Vagina (tissue), 2 donors: ENCODE measurements around the gene CPA4. TPM values are rescaled to one million over a fixed set of nuclear protein-coding genes. Genes with fewer than 3 reads are reported as not detected.

Source experiments
- DNase-seq, 2 donors: peaks; one replicate each; pipeline ENCODE4 v3.0.0-alpha.2; 2017; ENCODE audit errors: extremely low spot score in 2 of 2
- H3K27ac ChIP-seq: fragments of 200-600 bp; sonication (generic); one replicate; pipeline ENCODE4 v1.5.1; 2019
- H3K27me3 ChIP-seq: fragments of 200-600 bp; sonication (generic); one replicate; pipeline ENCODE4 v1.5.1; 2019
- H3K36me3 ChIP-seq, 2 donors: fragments of 200-600 bp; sonication (generic); one replicate each; pipeline ENCODE4 v1.5.1; 2017 to 2019
- H3K4me1 ChIP-seq: fragments of 200-600 bp; sonication (generic); one replicate; pipeline ENCODE4 v1.5.1; 2019
- H3K4me3 ChIP-seq, 2 donors: fragments of 200-600 bp; sonication (generic); 1 replicate in 1 of 2; 2 replicates in 1 of 2; pipeline ENCODE4 v1.5.1; 2016 to 2019
- H3K9me3 ChIP-seq: fragments of 200-600 bp; sonication (generic); one replicate; pipeline ENCODE4 v1.5.1; 2019
- CTCF ChIP-seq, 3 experiments: fragments of 450-650 bp in 2 of 3; fragments of 200-600 bp in 1 of 3; sonication (generic) in 1 of 3; IDR thresholded peaks; one replicate each; pipeline ENCODE4 v1.5.1; 2017 to 2019; ENCODE audit warnings: antibody characterized with exemption in 3 of 3, mild to moderate bottlenecking in 2 of 3, moderate library complexity in 2 of 3
- POLR2A ChIP-seq, 2 donors: fragments of 450-650 bp; IDR thresholded peaks; one replicate each; pipeline ENCODE4 v1.6.1; 2017; ENCODE audit warnings: antibody characterized with exemption in 2 of 2, mild to moderate bottlenecking in 2 of 2, moderate library complexity in 2 of 2
- POLR2AphosphoS5 ChIP-seq, 2 donors: sonication (generic); formaldehyde crosslinking; IDR thresholded peaks; one replicate each; pipeline ENCODE4 v1.9.0; 2017; ENCODE audit warnings: antibody characterized with exemption in 2 of 2, mild to moderate bottlenecking in 2 of 2, low read depth in 1 of 2; ENCODE audit not compliant: insufficient read depth in 1 of 2
- intact Hi-C: fragments of 100-400 bp; cut with DNase I; formaldehyde crosslinking; loops from one replicate; pipeline ENCODE4 v1.15.1; 2023
- total RNA-seq: library from RNA; depleted of rRNA; stranded (reverse); fragments of >200 nt; gene quantifications from one replicate; pipeline ENCODE4 v1.2.3, GENCODE V29; 2016

Gene CPA4
- total RNA-seq, 1 donor from 2014 or later, result 8.8 TPM

DNA sequence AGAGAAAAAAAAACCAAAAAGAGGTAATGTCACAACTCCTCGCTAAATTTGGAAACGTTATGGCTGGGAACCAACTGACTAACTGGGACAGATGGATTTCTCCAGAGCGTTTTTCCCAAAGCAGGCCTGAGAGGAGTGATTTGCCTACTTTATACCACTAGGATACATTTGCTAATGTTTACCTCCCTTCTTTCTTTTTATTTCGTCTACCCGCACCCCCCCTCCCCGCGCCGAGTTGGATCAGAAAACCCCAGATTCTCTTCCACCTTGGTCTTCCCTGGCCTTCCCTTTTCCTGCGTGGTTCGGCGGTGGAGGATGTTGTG is 19.1 kb upstream of the CPA4 start:
- H3K27ac ChIP-seq, result peak overlapping the region; percentile 54
- no peak for TF ChIP-seq CTCF (IDR thresholded peaks at IDR 0.05)
- no peak for TF ChIP-seq POLR2A (IDR thresholded peaks at IDR 0.05)
- no peaks in the 10 kb centered on the region for H3K9me3 ChIP-seq
- H3K4me1 ChIP-seq, result peaks cover 20% of the 10 kb centered on the region
- peak in 1 of 2 donors; percentile 75 for DNase-seq
- H3K36me3 ChIP-seq, result no peaks in the 10 kb centered on the region
- peak overlapping the region; percentile 11 to 27 for H3K4me3 ChIP-seq
- intact Hi-C loops, result no loop called here
- no peaks in the 10 kb centered on the region for H3K27me3 ChIP-seq

DNA sequence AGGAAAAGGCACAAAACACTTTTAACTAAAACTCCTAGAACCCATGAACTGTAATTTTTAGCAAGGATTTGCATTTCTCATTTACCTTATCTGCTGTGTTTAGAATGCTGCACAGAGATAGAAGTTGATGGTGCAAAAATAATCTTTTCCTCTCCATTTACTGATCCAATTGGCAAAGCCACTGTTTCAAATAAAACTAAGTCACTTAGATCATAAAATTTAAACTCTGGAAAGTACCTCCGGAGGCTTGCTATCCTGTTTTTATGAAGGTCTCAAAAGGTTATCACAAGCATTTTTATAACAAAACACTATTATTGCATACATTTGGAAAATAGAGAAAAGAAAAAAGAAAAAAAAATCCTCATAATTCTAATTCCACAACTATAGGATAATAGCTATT is 18.7 kb upstream of the CPA4 start:
- H3K27ac ChIP-seq, result peak overlapping the region; percentile 54

DNA sequence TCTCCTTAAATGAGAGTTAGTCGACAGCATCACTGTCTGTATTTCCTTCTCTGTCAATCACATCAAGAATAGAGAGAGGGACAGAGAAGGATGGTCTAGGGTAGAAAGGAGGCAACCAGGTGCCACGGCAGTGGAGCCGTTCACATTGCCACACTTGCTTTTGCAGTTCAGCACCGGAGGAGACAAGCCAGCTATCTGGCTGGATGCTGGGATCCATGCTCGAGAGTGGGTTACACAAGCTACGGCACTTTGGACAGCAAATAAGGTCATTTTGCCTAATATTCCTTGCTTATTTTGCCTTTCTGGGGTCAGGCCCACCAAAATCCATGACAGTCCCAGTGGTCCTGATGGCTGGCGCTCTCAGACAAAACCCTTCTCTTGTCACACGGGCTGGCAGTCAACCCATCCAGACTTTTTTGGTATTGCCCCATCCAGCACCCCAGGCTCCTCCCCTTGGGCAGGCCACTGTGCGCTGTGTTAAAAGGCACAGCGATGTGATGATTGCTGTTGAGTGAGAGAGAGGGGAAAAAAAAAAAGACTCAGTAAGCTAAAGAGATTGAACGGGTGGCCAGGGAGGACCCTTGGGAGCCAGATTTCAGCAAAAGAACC is 17.9 kb upstream of the CPA4 start:
- H3K27ac ChIP-seq, result no peak overlapping the region
- TF ChIP-seq CTCF (IDR thresholded peaks at IDR 0.05) (no peak), POLR2A (IDR thresholded peaks at IDR 0.05) (no peak), POLR2AphosphoS5 (IDR thresholded peaks at IDR 0.05; ENCODE audit: insufficient read depth in 1 of 2, low read depth in 1 of 2) (no peak)
- intact Hi-C loops, result no loop called here

More for the DNA sequence above, 18.7 kb upstream of the CPA4 start:
- no peak overlapping the region for H3K4me3 ChIP-seq
- intact Hi-C loops, result no loop called here
- TF ChIP-seq POLR2A (IDR thresholded peaks at IDR 0.05), result no peak
- no peak for TF ChIP-seq POLR2AphosphoS5 (IDR thresholded peaks at IDR 0.05; ENCODE audit: insufficient read depth in 1 of 2, low read depth in 1 of 2)
- no peak for TF ChIP-seq CTCF (IDR thresholded peaks at IDR 0.05)
- no peak for DNase-seq
- H3K4me1 ChIP-seq, result peaks cover 20% of the 10 kb centered on the region
- H3K9me3 ChIP-seq, result no peaks in the 10 kb centered on the region
- no peaks in the 10 kb centered on the region for H3K36me3 ChIP-seq
- no peaks in the 10 kb centered on the region for H3K27me3 ChIP-seq

DNA sequence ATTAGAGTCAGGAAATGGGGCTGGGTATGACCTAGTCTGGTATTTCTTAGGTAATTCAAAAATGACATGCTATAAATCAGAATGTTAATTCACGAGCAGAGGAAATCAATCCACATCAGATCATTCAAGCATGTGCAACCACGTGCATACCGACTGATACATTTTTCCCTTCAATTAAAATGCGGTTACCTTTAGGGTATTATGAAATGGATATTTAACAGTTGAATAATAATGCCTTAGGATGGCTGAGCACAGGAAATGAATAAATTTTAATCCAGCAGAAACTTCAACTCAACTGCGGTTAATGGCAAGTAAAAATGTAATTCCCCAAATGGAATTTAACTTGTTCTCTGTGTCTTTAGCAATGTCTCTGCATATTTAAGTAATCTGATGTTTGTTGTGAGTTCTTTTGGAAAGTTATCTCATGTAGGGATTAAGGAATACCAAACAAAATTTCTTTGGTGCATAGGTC is 17.1 kb upstream of the CPA4 start:
- no peak overlapping the region for H3K27ac ChIP-seq
- H3K27me3 ChIP-seq, result no peaks in the 10 kb centered on the region
- peaks cover 20% of the 10 kb centered on the region for H3K4me1 ChIP-seq
- no peak overlapping the region for H3K4me3 ChIP-seq
- TF ChIP-seq CTCF (IDR thresholded peaks at IDR 0.05) (no peak), POLR2A (IDR thresholded peaks at IDR 0.05) (no peak), POLR2AphosphoS5 (IDR thresholded peaks at IDR 0.05; ENCODE audit: insufficient read depth in 1 of 2, low read depth in 1 of 2) (no peak)
- no peak for DNase-seq
- no peaks in the 10 kb centered on the region for H3K9me3 ChIP-seq
- intact Hi-C loops, result no loop called here
- H3K36me3 ChIP-seq, result no peaks in the 10 kb centered on the region

More for the DNA sequence above, 17.9 kb upstream of the CPA4 start:
- H3K4me3 ChIP-seq, result no peak overlapping the region
- peak in 1 of 2 donors; percentile 62 for DNase-seq
- H3K27me3 ChIP-seq, result no peaks in the 10 kb centered on the region
- H3K4me1 ChIP-seq, result peaks cover 20% of the 10 kb centered on the region
- H3K36me3 ChIP-seq, result no peaks in the 10 kb centered on the region
- H3K9me3 ChIP-seq, result no peaks in the 10 kb centered on the region
